Liver (tissue), 9 donors: Measurements from ENCODE around the gene CSF2RB. TPM values are rescaled to one million over a fixed set of nuclear protein-coding genes. Genes with fewer than 3 reads are reported as not detected.
A peak's percentile ranks its signal among the peaks of the same experiment; 100 is the strongest.

Experiments used
- DNase-seq: peaks from one replicate; pipeline ENCODE4 v3.0.0-alpha.2; 2017; ENCODE audit warnings: low spot score
- H3K27ac ChIP-seq, 2 donors: one replicate each; pipeline ENCODE4 v1.7.0; 2013; ENCODE audit warnings: inconsistent platforms in 2 of 2, low read length in 2 of 2, control low read depth in 1 of 2, low read depth in 1 of 2, mild to moderate bottlenecking in 1 of 2
- H3K27me3 ChIP-seq, 4 donors: one replicate each; pipeline versions ENCODE4 v1.6.1 to v1.7.0; 2013; ENCODE audit warnings: low read length in 3 of 4, inconsistent platforms in 1 of 4, mild to moderate bottlenecking in 1 of 4, moderate library complexity in 1 of 4; ENCODE audit not compliant: control insufficient read depth in 4 of 4, insufficient read depth in 4 of 4
- H3K36me3 ChIP-seq, 4 donors: one replicate each; pipeline versions ENCODE4 v1.6.1 to v1.7.0; 2013; ENCODE audit warnings: low read length in 3 of 4, mild to moderate bottlenecking in 3 of 4, low read depth in 1 of 4, moderate library complexity in 1 of 4; ENCODE audit not compliant: control insufficient read depth in 4 of 4, insufficient read depth in 3 of 4
- H3K4me1 ChIP-seq, 4 donors: one replicate each; pipeline versions ENCODE4 v1.6.1 to v1.7.0; 2013; ENCODE audit warnings: low read length in 3 of 4, mild to moderate bottlenecking in 3 of 4, moderate library complexity in 1 of 4; ENCODE audit not compliant: control insufficient read depth in 4 of 4, insufficient read depth in 4 of 4
- H3K4me3 ChIP-seq, 3 donors: one replicate each; pipeline versions ENCODE4 v1.6.1 to v1.7.0; 2013; ENCODE audit warnings: low read length in 3 of 3, control low read depth in 1 of 3, low read depth in 1 of 3, mild to moderate bottlenecking in 1 of 3
- H3K9ac ChIP-seq, 2 donors: one replicate each; pipeline ENCODE4 v1.7.0; 2013; ENCODE audit warnings: low read length in 2 of 2, mild to moderate bottlenecking in 2 of 2, moderate library complexity in 2 of 2, control low read depth in 1 of 2, low read depth in 1 of 2
- H3K9me3 ChIP-seq, 4 donors: one replicate each; pipeline versions ENCODE4 v1.6.1 to v1.7.0; 2013; ENCODE audit warnings: low read length in 3 of 4; ENCODE audit not compliant: control insufficient read depth in 4 of 4
- ATF3 ChIP-seq: IDR thresholded peaks from 2 replicates; pipeline ENCODE4 v1.6.1; 2016; ENCODE audit warnings: antibody characterized with exemption
- CTCF ChIP-seq: fragments of 150-350 bp; IDR thresholded peaks from 2 replicates; pipeline ENCODE4 v1.5.1; 2017; ENCODE audit warnings: improper control_type of control experiment, low read depth, low read length; ENCODE audit not compliant: missing input control
- FOXA1 ChIP-seq: IDR thresholded peaks from 2 replicates; pipeline ENCODE4 v1.6.1; 2016; ENCODE audit warnings: antibody characterized with exemption
- FOXA2 ChIP-seq: IDR thresholded peaks from 2 replicates; pipeline ENCODE4 v1.6.1; 2016; ENCODE audit warnings: antibody characterized with exemption
- GABPA ChIP-seq, 2 donors: IDR thresholded peaks in 1 of 2; conservative IDR thresholded peaks in 1 of 2; 2 replicates each; pipeline ENCODE4 v1.6.1; 2016; ENCODE audit warnings: antibody characterized with exemption in 2 of 2, mild to moderate bottlenecking in 1 of 2, moderate library complexity in 1 of 2
- HNF4A ChIP-seq, 2 donors: conservative IDR thresholded peaks; 2 replicates each; pipeline ENCODE4 v1.6.1; 2016; ENCODE audit warnings: antibody characterized with exemption in 2 of 2, mild to moderate bottlenecking in 2 of 2
- HNF4G ChIP-seq: IDR thresholded peaks from 2 replicates; pipeline ENCODE4 v1.6.1; 2016; ENCODE audit warnings: antibody characterized with exemption
- MAX ChIP-seq: IDR thresholded peaks from 2 replicates; pipeline ENCODE4 v1.6.1; 2016; ENCODE audit warnings: antibody characterized with exemption
- NR2F2 ChIP-seq: IDR thresholded peaks from 2 replicates; pipeline ENCODE4 v1.6.1; 2016; ENCODE audit warnings: antibody characterized with exemption
- RAD21 ChIP-seq, 2 donors: IDR thresholded peaks; 2 replicates each; pipeline ENCODE4 v1.6.1; 2016; ENCODE audit warnings: antibody characterized with exemption in 2 of 2, mild to moderate bottlenecking in 2 of 2
- REST ChIP-seq: IDR thresholded peaks from 2 replicates; pipeline ENCODE4 v1.6.1; 2016; ENCODE audit warnings: antibody characterized with exemption, mild to moderate bottlenecking
- RXRA ChIP-seq, 2 donors: IDR thresholded peaks; 2 replicates each; pipeline ENCODE4 v1.6.1; 2017 to 2018; ENCODE audit warnings: antibody characterized with exemption in 2 of 2, mild to moderate bottlenecking in 1 of 2
- SP1 ChIP-seq: IDR thresholded peaks from 2 replicates; pipeline ENCODE4 v1.6.1; 2018; ENCODE audit warnings: antibody characterized with exemption, mild to moderate bottlenecking
- TAF1 ChIP-seq: conservative IDR thresholded peaks from 2 replicates; pipeline ENCODE4 v1.6.1; 2016; ENCODE audit warnings: antibody characterized with exemption, mild to moderate bottlenecking
- WGBS: extraction: QIAGEN DNeasy Blood & Tissue Kit; methylation state at CpG from one replicate; pipeline ENCODE4 v1.1.7; 2013; 5-methylcytosine and 5-hydroxymethylcytosine counted together
- polyA plus RNA-seq, 2 donors: library from polyadenylated mRNA; stranded (reverse) in 1 of 2; unstranded in 1 of 2; fragments of 200-250 nt in 1 of 2; fragments of >200 nt in 1 of 2; fragmentation: Nextera tagmentation in 1 of 2; extraction: Ambion mirVana in 1 of 2; gene quantifications; one replicate each; pipeline versions ENCODE4 v1.2.1 to v1.2.3, GENCODE V29; 2013 to 2015
- total RNA-seq, 2 donors: library from RNA; depleted of rRNA; stranded (reverse); fragments of >200 nt; gene quantifications; one replicate each; pipeline ENCODE4 v1.2.3, GENCODE V29; 2014
- donor health status: healthy.
- donor health status: healthy.
- donor health status: healthy.
- donor health status: healthy.
- donor health status: healthy.

The CSF2RB gene
- total and polyA plus RNA-seq, 4 donors = 0.72 to 10.5 (median 2.3) TPM

GRCh38 chr22:36923131-36923788 is 9.8 kb downstream of the CSF2RB start:
- H3K4me3 ChIP-seq = no peak overlapping the region
- no peaks in the 10 kb centered on the region for H3K36me3 ChIP-seq
- no peak overlapping the region for H3K27ac ChIP-seq
- H3K9me3 ChIP-seq = peaks cover 0 to 4% (median 0%) of the 10 kb centered on the region in 4 donors
- H3K9ac ChIP-seq = no peak overlapping the region
- DNase-seq = no peak
- H3K4me1 ChIP-seq = no peaks in the 10 kb centered on the region
- no peak for TF ChIP-seq RXRA (IDR thresholded peaks at IDR 0.05)
- no peak for TF ChIP-seq FOXA2
- TF ChIP-seq GABPA (IDR thresholded peaks at IDR 0.05 in 1 of 2, conservative IDR thresholded peaks at IDR 0.05 in 1 of 2) = no peak
- WGBS = 79% methylated on average over 21 of the region's 21 CpGs
- H3K27me3 ChIP-seq = peaks cover 0 to 4% (median 0%) of the 10 kb centered on the region in 4 donors

- Histone ChIP-seq H3K4me1 (no peaks in the 10 kb centered on the region), H3K4me3 (no peak overlapping the region), H3K27me3 (peaks cover 0 to 4% (median 0%) of the 10 kb centered on the region in 4 donors), H3K36me3 (no peaks in the 10 kb centered on the region), H3K9me3 (no peaks in the 10 kb centered on the region), H3K9ac (no peak overlapping the region), H3K27ac (no peak overlapping the region)
- TF ChIP-seq CTCF (no peak), HNF4G (no peak), FOXA1 (no peak), SP1 (no peak), GABPA (IDR thresholded peaks at IDR 0.05 in 1 of 2, conservative IDR thresholded peaks at IDR 0.05 in 1 of 2) (no peak), FOXA2 (no peak), TAF1 (no peak), NR2F2 (no peak)
- 81% methylated on average over 8 of the region's 8 CpGs for WGBS
- DNase-seq = no peak
Measured at GRCh38 chr22:36924151-36924698, 10.8 kb downstream of the CSF2RB start.

GRCh38 chr22:36925388-36926290 is 12.2 kb downstream of the CSF2RB start:
- H3K36me3 ChIP-seq = no peaks in the 10 kb centered on the region
- peak; percentile 29 for DNase-seq

More at GRCh38 chr22:36925388-36926290, 12.2 kb downstream of the CSF2RB start:
- Histone ChIP-seq H3K27me3 (peaks cover 0 to 4% (median 0%) of the 10 kb centered on the region in 4 donors), H3K9ac (no peak overlapping the region), H3K4me3 (no peak overlapping the region), H3K4me1 (no peaks in the 10 kb centered on the region), H3K9me3 (no peaks in the 10 kb centered on the region), H3K27ac (no peak overlapping the region)
- TF ChIP-seq FOXA2 (no peak), REST (no peak), CTCF (no peak), MAX (no peak), TAF1 (no peak), HNF4A (conservative IDR thresholded peaks at IDR 0.05) (no peak), ATF3 (no peak), NR2F2 (no peak), SP1 (no peak), RAD21 (IDR thresholded peaks at IDR 0.05) (no peak), GABPA (IDR thresholded peaks at IDR 0.05 in 1 of 2, conservative IDR thresholded peaks at IDR 0.05 in 1 of 2) (no peak)
- WGBS = 89% methylated on average over 19 of the region's 19 CpGs
